Liver (tissue), 9 donors: ENCODE data around the gene MAPK8. TPM values are rescaled to one million over a fixed set of nuclear protein-coding genes. Genes with fewer than 3 reads are reported as not detected.
"Not testable (repeated sequence)": the region's sequence is repeated elsewhere in the genome, so short reads cannot be mapped to it uniquely, and the experiment has no call there.

ENCODE experiments used
- DNase-seq: peaks from one replicate; pipeline ENCODE4 v3.0.0-alpha.2; 2017; ENCODE audit warnings: low spot score
- H3K27ac ChIP-seq, 2 donors: one replicate each; pipeline ENCODE4 v1.7.0; 2013; ENCODE audit warnings: inconsistent platforms in 2 of 2, low read length in 2 of 2, control low read depth in 1 of 2, low read depth in 1 of 2, mild to moderate bottlenecking in 1 of 2
- H3K27me3 ChIP-seq, 4 donors: one replicate each; pipeline versions ENCODE4 v1.6.1 to v1.7.0; 2013; ENCODE audit warnings: low read length in 3 of 4, inconsistent platforms in 1 of 4, mild to moderate bottlenecking in 1 of 4, moderate library complexity in 1 of 4; ENCODE audit not compliant: control insufficient read depth in 4 of 4, insufficient read depth in 4 of 4
- H3K36me3 ChIP-seq, 4 donors: one replicate each; pipeline versions ENCODE4 v1.6.1 to v1.7.0; 2013; ENCODE audit warnings: low read length in 3 of 4, mild to moderate bottlenecking in 3 of 4, low read depth in 1 of 4, moderate library complexity in 1 of 4; ENCODE audit not compliant: control insufficient read depth in 4 of 4, insufficient read depth in 3 of 4
- H3K4me1 ChIP-seq, 4 donors: one replicate each; pipeline versions ENCODE4 v1.6.1 to v1.7.0; 2013; ENCODE audit warnings: low read length in 3 of 4, mild to moderate bottlenecking in 3 of 4, moderate library complexity in 1 of 4; ENCODE audit not compliant: control insufficient read depth in 4 of 4, insufficient read depth in 4 of 4
- H3K4me3 ChIP-seq, 3 donors: one replicate each; pipeline versions ENCODE4 v1.6.1 to v1.7.0; 2013; ENCODE audit warnings: low read length in 3 of 3, control low read depth in 1 of 3, low read depth in 1 of 3, mild to moderate bottlenecking in 1 of 3
- H3K9ac ChIP-seq, 2 donors: one replicate each; pipeline ENCODE4 v1.7.0; 2013; ENCODE audit warnings: low read length in 2 of 2, mild to moderate bottlenecking in 2 of 2, moderate library complexity in 2 of 2, control low read depth in 1 of 2, low read depth in 1 of 2
- H3K9me3 ChIP-seq, 4 donors: one replicate each; pipeline versions ENCODE4 v1.6.1 to v1.7.0; 2013; ENCODE audit warnings: low read length in 3 of 4; ENCODE audit not compliant: control insufficient read depth in 4 of 4
- EGR1 ChIP-seq, 2 donors: IDR thresholded peaks; 2 replicates each; pipeline ENCODE4 v1.6.1; 2016 to 2018; ENCODE audit warnings: antibody characterized with exemption in 2 of 2, low read depth in 2 of 2
- FOXA1 ChIP-seq: IDR thresholded peaks from 2 replicates; pipeline ENCODE4 v1.6.1; 2016; ENCODE audit warnings: antibody characterized with exemption
- FOXA2 ChIP-seq: IDR thresholded peaks from 2 replicates; pipeline ENCODE4 v1.6.1; 2016; ENCODE audit warnings: antibody characterized with exemption
- GABPA ChIP-seq, 2 donors: IDR thresholded peaks in 1 of 2; conservative IDR thresholded peaks in 1 of 2; 2 replicates each; pipeline ENCODE4 v1.6.1; 2016; ENCODE audit warnings: antibody characterized with exemption in 2 of 2, mild to moderate bottlenecking in 1 of 2, moderate library complexity in 1 of 2
- HNF4A ChIP-seq, 2 donors: conservative IDR thresholded peaks; 2 replicates each; pipeline ENCODE4 v1.6.1; 2016; ENCODE audit warnings: antibody characterized with exemption in 2 of 2, mild to moderate bottlenecking in 2 of 2
- RAD21 ChIP-seq, 2 donors: IDR thresholded peaks; 2 replicates each; pipeline ENCODE4 v1.6.1; 2016; ENCODE audit warnings: antibody characterized with exemption in 2 of 2, mild to moderate bottlenecking in 2 of 2
- TAF1 ChIP-seq: conservative IDR thresholded peaks from 2 replicates; pipeline ENCODE4 v1.6.1; 2016; ENCODE audit warnings: antibody characterized with exemption, mild to moderate bottlenecking
- WGBS: extraction: QIAGEN DNeasy Blood & Tissue Kit; methylation state at CpG from one replicate; pipeline ENCODE4 v1.1.7; 2013; 5-methylcytosine and 5-hydroxymethylcytosine counted together
- polyA plus RNA-seq, 2 donors: library from polyadenylated mRNA; stranded (reverse) in 1 of 2; unstranded in 1 of 2; fragments of 200-250 nt in 1 of 2; fragments of >200 nt in 1 of 2; fragmentation: Nextera tagmentation in 1 of 2; extraction: Ambion mirVana in 1 of 2; gene quantifications; one replicate each; pipeline versions ENCODE4 v1.2.1 to v1.2.3, GENCODE V29; 2013 to 2015
- total RNA-seq, 2 donors: library from RNA; depleted of rRNA; stranded (reverse); fragments of >200 nt; gene quantifications; one replicate each; pipeline ENCODE4 v1.2.3, GENCODE V29; 2014
- TF ChIP-seq, protein P1 (sequence below): fragments of 150-350 bp; IDR thresholded peaks from 2 replicates; pipeline ENCODE4 v1.5.1; 2017; ENCODE audit warnings: improper control_type of control experiment, low read depth, low read length; ENCODE audit not compliant: missing input control
- TF ChIP-seq, protein P2 (sequence below): IDR thresholded peaks from 2 replicates; pipeline ENCODE4 v1.6.1; 2016; ENCODE audit warnings: antibody characterized with exemption, mild to moderate bottlenecking
- TF ChIP-seq, protein P3 (sequence below): IDR thresholded peaks from 2 replicates; pipeline ENCODE4 v1.6.1; 2016; ENCODE audit warnings: antibody characterized with exemption
- TF ChIP-seq, protein P4 (sequence below): IDR thresholded peaks from 2 replicates; pipeline ENCODE4 v1.6.1; 2016; ENCODE audit warnings: antibody characterized with exemption
- donor health status: healthy.
- donor health status: healthy.
- donor health status: healthy.
- donor health status: healthy.
- donor health status: healthy.

The MAPK8 gene
- total and polyA plus RNA-seq, 4 donors = 14.9 to 51.6 (median 24.8) TPM

DNA sequence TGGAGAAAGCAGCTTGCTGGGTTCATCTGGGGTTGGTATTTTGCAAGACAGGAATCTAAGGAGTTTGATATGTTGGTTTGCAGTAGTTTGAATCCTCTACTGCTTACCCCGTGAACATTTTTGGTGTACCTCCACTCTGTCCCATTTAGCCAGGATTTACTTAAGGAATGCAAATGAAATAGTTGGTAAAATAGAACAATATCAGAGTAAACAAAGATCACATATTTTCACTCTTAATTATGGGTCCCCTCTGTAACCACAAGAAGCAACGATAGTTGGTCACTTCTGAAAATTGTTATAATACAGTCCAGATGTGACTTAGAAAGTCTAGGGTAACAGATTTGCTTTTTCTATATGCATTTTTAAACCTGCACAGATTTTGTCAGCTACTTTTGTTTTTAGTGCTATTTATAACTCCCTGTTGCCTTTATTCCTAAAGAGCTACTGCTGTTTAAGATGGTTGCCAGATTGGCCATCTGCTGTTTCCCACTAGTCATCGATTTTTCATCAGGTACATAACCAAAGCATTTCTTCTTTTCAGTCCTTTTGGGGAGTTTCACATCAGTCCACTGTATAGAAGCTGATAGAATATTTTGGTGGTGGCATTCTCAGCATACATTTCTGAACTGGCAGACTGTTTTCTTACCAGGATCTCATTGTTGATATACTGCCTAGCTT, 37.6 kb downstream of the MAPK8 start:
- no peaks in the 10 kb centered on the region for H3K27me3 ChIP-seq
- TF ChIP-seq RAD21 (IDR thresholded peaks at IDR 0.05) = no peak
- TF ChIP-seq FOXA2 = no peak
- no peaks in the 10 kb centered on the region for H3K9me3 ChIP-seq
- H3K4me3 ChIP-seq = no peak overlapping the region
- no peaks in the 10 kb centered on the region for H3K4me1 ChIP-seq
- H3K9ac ChIP-seq = no peak overlapping the region
- WGBS = 93% methylated on average over 3 of the region's 3 CpGs
- no peaks in the 10 kb centered on the region for H3K36me3 ChIP-seq
- DNase-seq = no peak
- H3K27ac ChIP-seq = no peak overlapping the region

DNA sequence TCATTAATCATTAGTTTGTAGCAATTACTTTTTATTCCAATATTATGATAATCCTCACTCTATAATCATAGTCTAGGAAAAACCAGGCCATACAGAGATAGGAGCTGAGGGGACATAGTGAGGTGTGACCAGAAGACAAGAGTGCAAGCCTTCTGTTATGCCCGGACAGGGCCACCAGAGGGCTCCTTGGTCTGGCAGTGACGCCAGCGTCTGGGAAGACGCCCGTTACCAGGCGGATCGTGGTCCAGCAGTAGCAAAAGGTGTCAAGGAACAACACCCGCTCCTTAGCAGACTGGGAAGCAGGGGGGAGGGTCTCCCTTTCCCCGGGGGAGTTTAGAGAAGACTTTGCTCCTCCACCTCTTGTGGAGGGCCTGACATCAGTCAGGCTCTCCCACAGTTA, 39.8 kb downstream of the MAPK8 start:
- WGBS = 96% methylated on average over 9 of the region's 9 CpGs

DNA sequence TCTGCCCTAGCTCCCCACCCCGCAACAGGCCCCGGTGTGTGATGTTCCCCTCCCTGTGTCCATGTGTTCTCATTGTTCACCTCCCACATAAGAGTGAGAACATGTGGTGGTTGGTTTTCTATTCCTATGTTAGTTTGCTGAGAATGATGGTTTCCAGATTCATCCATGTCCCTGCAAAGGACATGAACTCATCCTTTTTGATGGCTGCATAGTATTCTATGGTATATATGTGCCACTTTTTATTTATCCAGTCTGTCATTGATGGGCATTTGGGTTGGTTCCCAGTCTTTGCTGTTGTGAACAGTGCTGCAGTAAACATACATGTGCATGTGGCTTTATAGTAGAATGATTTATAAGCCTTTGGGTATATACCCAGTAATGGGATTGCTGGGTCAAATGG, 41.1 kb downstream of the MAPK8 start:
- not testable (repeated sequence) for H3K27ac ChIP-seq, H3K9ac ChIP-seq, DNase-seq, H3K36me3 ChIP-seq, H3K4me1 ChIP-seq, H3K4me3 ChIP-seq, H3K9me3 ChIP-seq, H3K27me3 ChIP-seq
- WGBS = 95% methylated on average over 2 of the region's 2 CpGs

More for the DNA sequence above, 39.8 kb downstream of the MAPK8 start:
- H3K9me3 ChIP-seq, H3K36me3 ChIP-seq, H3K4me1 ChIP-seq, H3K27ac ChIP-seq, H3K27me3 ChIP-seq, DNase-seq, H3K9ac ChIP-seq, H3K4me3 ChIP-seq: not testable (repeated sequence)

DNA sequence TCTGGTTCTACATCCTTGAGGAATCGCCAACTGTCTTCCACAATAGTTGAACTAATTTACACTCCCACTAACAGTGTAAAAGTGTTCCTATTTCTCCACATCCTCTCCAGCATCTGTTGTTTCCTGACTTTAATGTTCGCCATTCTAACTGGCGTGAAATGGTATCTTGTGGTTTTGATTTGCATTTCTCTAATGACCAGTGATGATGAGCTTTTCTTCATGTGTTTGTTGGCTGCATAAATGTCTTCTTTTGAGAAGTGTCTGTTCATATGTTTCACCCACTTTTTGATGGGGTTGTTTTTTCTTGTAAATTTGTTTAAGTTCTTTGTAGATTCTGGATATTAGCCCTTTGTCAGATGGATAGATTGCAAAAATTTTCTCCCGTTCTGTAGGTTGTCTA, 41.5 kb downstream of the MAPK8 start:
- WGBS = 97% methylated on average over 4 of the region's 4 CpGs
- not testable (repeated sequence) for H3K27me3 ChIP-seq, H3K9ac ChIP-seq, H3K9me3 ChIP-seq, DNase-seq, H3K4me1 ChIP-seq, H3K36me3 ChIP-seq, H3K4me3 ChIP-seq, H3K27ac ChIP-seq

DNA sequence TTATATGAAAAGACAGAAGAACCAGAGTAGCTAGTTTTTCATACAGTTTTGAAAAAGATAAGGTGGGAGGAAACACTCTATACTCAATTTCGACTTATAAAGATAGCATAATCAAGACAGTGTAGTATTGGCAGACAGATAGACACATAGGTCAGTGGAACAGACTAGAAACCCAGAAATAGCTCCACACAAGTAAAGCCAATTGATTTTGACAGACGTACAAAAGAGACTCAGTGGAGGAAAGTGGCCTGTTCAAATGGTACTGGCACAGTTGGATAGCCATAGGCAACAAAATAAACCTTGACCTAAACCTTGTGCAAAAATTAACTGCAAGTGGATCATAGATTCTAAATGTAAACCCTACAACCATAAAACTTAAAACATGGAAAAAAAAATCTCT, 46.8 kb downstream of the MAPK8 start:
- Histone ChIP-seq H3K27ac (no peak overlapping the region), H3K27me3 (no peaks in the 10 kb centered on the region), H3K4me3 (no peak overlapping the region), H3K9me3 (no peaks in the 10 kb centered on the region), H3K36me3 (no peaks in the 10 kb centered on the region), H3K4me1 (no peaks in the 10 kb centered on the region), H3K9ac (no peak overlapping the region)
- DNase-seq = no peak
- WGBS = 77% methylated on average over 2 of the region's 2 CpGs
- TF ChIP-seq, protein P1, sequence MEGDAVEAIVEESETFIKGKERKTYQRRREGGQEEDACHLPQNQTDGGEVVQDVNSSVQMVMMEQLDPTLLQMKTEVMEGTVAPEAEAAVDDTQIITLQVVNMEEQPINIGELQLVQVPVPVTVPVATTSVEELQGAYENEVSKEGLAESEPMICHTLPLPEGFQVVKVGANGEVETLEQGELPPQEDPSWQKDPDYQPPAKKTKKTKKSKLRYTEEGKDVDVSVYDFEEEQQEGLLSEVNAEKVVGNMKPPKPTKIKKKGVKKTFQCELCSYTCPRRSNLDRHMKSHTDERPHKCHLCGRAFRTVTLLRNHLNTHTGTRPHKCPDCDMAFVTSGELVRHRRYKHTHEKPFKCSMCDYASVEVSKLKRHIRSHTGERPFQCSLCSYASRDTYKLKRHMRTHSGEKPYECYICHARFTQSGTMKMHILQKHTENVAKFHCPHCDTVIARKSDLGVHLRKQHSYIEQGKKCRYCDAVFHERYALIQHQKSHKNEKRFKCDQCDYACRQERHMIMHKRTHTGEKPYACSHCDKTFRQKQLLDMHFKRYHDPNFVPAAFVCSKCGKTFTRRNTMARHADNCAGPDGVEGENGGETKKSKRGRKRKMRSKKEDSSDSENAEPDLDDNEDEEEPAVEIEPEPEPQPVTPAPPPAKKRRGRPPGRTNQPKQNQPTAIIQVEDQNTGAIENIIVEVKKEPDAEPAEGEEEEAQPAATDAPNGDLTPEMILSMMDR = no peak
- TF ChIP-seq FOXA1 (no peak), HNF4A (conservative IDR thresholded peaks at IDR 0.05) (no peak), TAF1 (no peak), EGR1 (IDR thresholded peaks at IDR 0.05; ENCODE audit: low read depth in 2 of 2) (no peak), GABPA (IDR thresholded peaks at IDR 0.05 in 1 of 2, conservative IDR thresholded peaks at IDR 0.05 in 1 of 2) (no peak)
- TF ChIP-seq, protein P2, sequence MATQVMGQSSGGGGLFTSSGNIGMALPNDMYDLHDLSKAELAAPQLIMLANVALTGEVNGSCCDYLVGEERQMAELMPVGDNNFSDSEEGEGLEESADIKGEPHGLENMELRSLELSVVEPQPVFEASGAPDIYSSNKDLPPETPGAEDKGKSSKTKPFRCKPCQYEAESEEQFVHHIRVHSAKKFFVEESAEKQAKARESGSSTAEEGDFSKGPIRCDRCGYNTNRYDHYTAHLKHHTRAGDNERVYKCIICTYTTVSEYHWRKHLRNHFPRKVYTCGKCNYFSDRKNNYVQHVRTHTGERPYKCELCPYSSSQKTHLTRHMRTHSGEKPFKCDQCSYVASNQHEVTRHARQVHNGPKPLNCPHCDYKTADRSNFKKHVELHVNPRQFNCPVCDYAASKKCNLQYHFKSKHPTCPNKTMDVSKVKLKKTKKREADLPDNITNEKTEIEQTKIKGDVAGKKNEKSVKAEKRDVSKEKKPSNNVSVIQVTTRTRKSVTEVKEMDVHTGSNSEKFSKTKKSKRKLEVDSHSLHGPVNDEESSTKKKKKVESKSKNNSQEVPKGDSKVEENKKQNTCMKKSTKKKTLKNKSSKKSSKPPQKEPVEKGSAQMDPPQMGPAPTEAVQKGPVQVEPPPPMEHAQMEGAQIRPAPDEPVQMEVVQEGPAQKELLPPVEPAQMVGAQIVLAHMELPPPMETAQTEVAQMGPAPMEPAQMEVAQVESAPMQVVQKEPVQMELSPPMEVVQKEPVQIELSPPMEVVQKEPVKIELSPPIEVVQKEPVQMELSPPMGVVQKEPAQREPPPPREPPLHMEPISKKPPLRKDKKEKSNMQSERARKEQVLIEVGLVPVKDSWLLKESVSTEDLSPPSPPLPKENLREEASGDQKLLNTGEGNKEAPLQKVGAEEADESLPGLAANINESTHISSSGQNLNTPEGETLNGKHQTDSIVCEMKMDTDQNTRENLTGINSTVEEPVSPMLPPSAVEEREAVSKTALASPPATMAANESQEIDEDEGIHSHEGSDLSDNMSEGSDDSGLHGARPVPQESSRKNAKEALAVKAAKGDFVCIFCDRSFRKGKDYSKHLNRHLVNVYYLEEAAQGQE = no peak
- TF ChIP-seq, protein P3, sequence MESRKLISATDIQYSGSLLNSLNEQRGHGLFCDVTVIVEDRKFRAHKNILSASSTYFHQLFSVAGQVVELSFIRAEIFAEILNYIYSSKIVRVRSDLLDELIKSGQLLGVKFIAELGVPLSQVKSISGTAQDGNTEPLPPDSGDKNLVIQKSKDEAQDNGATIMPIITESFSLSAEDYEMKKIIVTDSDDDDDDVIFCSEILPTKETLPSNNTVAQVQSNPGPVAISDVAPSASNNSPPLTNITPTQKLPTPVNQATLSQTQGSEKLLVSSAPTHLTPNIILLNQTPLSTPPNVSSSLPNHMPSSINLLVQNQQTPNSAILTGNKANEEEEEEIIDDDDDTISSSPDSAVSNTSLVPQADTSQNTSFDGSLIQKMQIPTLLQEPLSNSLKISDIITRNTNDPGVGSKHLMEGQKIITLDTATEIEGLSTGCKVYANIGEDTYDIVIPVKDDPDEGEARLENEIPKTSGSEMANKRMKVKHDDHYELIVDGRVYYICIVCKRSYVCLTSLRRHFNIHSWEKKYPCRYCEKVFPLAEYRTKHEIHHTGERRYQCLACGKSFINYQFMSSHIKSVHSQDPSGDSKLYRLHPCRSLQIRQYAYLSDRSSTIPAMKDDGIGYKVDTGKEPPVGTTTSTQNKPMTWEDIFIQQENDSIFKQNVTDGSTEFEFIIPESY = no peak
- TF ChIP-seq, protein P4, sequence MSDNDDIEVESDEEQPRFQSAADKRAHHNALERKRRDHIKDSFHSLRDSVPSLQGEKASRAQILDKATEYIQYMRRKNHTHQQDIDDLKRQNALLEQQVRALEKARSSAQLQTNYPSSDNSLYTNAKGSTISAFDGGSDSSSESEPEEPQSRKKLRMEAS = no peak
